Activated CD4-positive, alpha-beta T cell treated with anti-CD3 and anti-CD28 coated beads for 48 hours (primary cell): ENCODE measurements around the gene KAZALD1.

Experiments used
- DNase-seq: peaks from one replicate; pipeline ENCODE4 v3.0.0-alpha.2; 2020

Gene KAZALD1

GRCh38 chr10:101050208-101051069 lies 11.3 kb upstream of the KAZALD1 start:
- peak; percentile 84 for DNase-seq

- no peak for DNase-seq
These were observed 9.5 kb upstream of the KAZALD1 start for GRCh38 chr10:101052285-101052684.

GRCh38 chr10:101053516-101053915 lies 8.3 kb upstream of the KAZALD1 start:
- no peak for DNase-seq

- no peak for DNase-seq
These were observed 7.4 kb upstream of the KAZALD1 start for GRCh38 chr10:101054351-101054750.

GRCh38 chr10:101054876-101055275 lies 6.9 kb upstream of the KAZALD1 start:
- DNase-seq = no peak

- DNase-seq = no peak
These were observed 6.4 kb upstream of the KAZALD1 start for GRCh38 chr10:101055411-101055810.

GRCh38 chr10:101056365-101057151 lies 5.2 kb upstream of the KAZALD1 start:
- no peak for DNase-seq

- DNase-seq = peak; percentile 95
These were observed 1.5 kb upstream of the KAZALD1 start for GRCh38 chr10:101060036-101060950.

- peak; percentile 93 for DNase-seq
These were observed 702 bp upstream of the KAZALD1 start for GRCh38 chr10:101060951-101061623.

GRCh38 chr10:101062232-101063049 lies 652 bp downstream of the KAZALD1 start:
- DNase-seq = peak; percentile 71

- DNase-seq = no peak
These were observed 1.3 kb downstream of the KAZALD1 start for GRCh38 chr10:101063050-101063525.

- DNase-seq = no peak
These were observed 2.0 kb downstream of the KAZALD1 start for GRCh38 chr10:101063548-101064414.

- DNase-seq = no peak
These were observed 2.7 kb downstream of the KAZALD1 start for GRCh38 chr10:101064415-101065030.

- no peak for DNase-seq
These were observed 3.8 kb downstream of the KAZALD1 start for GRCh38 chr10:101065481-101066145.

GRCh38 chr10:101066146-101066895 lies 4.5 kb downstream of the KAZALD1 start:
- peak; percentile 61 for DNase-seq

- DNase-seq = no peak
These were observed 5.1 kb downstream of the KAZALD1 start for GRCh38 chr10:101066896-101067355.

GRCh38 chr10:101067356-101068083 lies 5.7 kb downstream of the KAZALD1 start:
- peak; percentile 86 for DNase-seq
